GM18870 (cell line): ENCODE data around the gene FIBIN.
"Not testable (repeated sequence)": the region's sequence is repeated elsewhere in the genome, so short reads cannot be mapped to it uniquely, and the experiment has no call there.

Experiments used
- ATAC-seq: cut with Tn5 transposase; IDR thresholded peaks from one replicate; pipeline ENCODE4 v1.9.1; 2021; ENCODE audit warnings: moderate library complexity; ENCODE audit not compliant: unreplicated experiment

FIBIN gene

DNA sequence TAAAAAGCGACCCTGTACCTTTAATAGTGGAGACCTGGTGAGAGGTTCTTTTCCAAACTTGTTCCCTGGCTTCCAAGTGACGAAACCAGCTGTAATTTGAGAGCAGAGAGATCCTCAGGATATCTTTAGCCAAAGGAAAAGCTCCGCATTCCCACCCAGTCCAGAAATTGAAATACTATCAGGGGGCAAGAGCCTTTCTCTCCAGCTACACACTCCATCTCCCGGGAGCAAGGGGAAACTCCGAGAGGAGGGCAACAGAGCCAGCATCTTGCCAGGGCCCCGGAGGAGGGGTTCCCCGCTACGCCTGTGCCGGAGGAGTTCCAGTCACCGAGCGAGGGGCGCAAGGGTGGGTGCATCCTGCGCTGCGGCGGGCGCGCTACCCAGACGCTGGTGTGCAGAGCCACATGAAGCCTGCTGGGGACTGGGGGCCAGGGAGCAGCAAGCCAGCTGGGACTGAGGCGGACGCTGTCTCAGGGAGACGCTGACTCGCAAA is at the start of gene FIBIN:
FIBIN (plus strand) TSS at position 148 of the 493 bp plus-strand sequence. CDS start 415 bp downstream, outside the sequence.
- no peak for ATAC-seq

DNA sequence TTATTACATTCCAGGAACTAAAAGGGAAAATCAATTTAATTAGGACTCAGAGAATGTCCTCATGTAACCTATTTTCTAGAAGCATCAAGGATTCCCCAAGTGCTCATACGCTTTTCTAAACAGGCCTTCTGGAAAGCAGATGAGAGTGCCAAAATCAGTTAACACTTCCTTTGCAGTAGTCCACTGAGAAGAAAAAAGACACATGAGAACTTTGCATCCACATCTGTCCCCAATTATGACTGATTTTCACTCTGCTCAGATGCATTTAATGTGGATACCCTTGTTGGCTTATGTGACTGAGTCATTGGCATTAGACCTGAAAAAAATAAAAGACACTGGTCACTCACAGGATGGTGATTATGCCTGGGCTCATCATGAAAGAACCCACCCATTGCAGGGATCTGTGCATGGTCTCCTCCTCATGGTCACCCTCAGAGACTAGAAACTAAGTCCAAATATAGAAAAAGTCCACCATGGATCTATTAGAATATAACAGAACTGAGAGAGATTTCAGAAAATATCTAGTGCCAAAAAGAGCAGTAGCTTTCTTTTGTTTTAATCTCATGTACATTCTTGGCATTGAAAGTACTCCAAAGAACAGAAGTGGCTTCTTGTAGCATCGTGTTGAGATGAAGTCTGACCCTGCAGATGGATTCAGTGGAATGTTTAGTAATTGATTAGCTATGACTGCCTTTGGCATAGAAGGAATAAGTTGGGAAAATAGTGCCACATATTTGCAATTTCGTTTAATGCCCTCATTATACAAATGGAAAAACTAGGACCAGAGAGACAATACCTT is 48.8 kb upstream of the FIBIN start:
- ATAC-seq: no peak

DNA sequence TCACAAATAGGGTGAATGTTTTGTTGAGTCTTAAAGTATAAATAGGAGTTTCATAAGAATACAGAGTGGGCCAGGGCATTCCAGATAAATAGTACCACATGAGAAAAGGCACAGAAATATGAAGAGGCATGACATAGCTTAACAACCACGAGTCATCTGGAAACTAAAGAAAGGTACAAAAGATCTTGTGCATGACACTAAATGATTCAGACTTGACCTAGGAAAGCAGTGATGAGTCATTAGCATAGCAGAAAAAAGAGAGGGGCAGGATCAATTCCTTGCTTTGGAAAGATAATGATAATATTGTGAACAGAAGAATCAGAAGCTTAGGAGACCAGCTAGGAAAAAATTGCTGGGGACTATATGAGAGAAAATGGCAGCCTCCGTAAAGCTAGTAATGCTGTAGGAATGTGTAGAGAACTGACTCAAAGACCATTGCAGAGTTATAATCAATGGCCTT is 47.6 kb upstream of the FIBIN start:
- no peak for ATAC-seq

DNA sequence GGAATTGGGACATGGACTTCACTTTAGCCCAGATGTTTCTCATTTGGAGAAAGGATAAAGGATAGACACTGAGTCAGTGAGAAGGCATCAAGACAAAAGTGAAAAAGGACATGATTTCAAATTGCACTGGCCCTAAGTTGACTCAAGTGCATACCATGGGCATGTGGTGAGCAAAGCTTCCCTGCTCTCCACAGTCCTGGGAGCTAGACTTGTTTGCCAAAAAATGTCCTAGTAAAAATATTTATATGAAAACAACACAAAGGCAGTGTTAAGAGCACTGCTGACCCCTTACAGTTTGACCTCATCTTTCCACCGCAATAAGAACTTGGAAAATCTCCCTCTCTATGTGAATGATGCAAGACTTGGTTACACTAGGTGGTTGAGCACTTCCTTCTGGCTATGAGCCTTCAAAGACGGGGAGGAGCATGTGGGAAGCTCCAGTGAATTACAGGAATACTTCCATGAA is 46.5 kb upstream of the FIBIN start:
- ATAC-seq: no peak

DNA sequence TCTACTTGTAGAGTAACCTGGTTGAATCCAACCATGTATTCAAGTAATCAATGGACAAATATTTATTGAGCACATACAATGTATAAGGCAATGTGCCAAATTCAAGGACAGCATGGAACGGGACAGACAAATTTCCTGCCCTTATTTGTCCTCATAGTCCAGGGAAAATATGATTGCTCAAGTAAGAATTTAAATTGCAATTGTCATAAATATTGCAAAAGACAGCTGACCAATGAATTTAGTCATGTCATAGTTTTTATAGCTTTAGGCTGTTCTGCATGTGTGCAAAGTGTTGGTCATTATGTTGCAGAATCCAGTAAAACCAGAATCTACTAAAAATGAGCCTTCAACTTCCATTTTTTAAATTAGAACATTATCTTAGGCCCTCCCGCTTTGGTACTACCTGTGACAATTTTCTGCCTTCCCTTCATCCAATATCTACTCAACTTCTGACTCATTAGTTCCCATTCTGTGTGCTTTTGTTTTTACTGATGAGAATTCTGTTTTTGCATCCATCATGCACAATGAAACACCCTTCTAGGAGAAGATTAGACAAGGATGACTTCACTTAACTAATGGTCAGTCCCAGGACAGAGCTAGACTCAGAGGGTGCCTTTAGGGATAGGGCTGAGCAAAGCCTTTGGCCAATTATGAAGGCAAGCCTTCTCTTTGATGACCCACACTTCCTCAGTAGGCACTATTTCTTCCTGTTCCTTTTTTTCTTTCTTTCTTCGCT is 45.8 kb upstream of the FIBIN start:
- no peak for ATAC-seq

DNA sequence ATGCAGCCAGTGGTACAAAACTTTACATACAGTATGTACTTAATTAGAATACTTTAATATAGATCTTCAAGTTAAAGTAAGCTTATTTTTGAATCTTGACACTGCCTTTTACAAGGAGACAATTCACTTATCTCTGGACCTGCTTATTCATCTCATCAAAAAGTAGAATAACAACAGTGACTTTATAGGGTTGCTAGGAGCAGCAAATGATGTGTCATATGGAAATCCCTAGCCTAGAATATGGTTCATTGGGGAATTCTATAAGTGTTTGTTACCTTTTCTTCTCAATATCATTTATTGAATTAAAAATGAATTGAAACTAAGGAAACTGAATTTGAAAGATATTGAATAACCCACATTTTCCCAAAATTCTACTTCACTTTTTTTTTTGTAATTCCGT is 45.0 kb upstream of the FIBIN start:
- ATAC-seq: no peak

DNA sequence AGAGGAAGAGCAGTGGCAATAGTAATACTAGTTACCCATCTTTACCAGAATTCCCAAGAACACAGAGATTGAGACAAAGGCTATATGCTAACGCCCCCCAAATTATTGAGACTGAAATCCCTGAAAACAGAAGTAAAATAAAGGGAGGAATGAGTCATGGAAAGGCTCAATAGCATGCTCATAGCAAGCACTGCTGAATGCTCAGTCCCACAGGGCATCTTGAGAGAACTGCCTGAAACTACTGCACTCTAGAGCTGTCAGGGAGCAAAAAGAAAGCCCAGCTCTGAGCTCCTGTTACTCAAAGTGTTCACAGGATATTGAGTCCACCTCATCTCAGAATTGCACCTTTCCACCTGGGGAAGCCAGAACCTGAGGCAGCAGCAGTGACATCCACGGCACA is 44.1 kb upstream of the FIBIN start:
- ATAC-seq: no peak

DNA sequence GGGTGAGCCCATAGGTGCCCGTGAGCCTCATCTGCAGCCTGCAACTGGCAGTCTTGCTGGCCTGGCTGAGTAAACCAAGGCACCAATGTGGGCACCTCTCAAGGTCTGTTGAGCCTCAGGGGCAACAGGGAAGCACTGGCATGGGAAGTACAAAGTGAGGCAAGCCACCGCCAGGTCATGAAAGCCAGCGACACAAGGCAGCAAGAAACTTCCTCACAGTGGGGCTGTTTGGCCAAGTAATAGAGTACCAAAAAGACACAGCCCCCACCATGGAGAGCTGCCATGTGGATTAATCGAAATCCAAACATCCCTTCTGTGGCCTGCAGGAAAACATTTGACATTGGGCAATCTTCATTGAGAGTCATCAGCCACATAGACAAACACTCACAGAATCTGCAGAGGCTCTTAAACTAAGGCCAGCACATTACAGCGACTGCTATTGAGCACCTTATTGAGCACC is 43.6 kb upstream of the FIBIN start:
- no peak for ATAC-seq

DNA sequence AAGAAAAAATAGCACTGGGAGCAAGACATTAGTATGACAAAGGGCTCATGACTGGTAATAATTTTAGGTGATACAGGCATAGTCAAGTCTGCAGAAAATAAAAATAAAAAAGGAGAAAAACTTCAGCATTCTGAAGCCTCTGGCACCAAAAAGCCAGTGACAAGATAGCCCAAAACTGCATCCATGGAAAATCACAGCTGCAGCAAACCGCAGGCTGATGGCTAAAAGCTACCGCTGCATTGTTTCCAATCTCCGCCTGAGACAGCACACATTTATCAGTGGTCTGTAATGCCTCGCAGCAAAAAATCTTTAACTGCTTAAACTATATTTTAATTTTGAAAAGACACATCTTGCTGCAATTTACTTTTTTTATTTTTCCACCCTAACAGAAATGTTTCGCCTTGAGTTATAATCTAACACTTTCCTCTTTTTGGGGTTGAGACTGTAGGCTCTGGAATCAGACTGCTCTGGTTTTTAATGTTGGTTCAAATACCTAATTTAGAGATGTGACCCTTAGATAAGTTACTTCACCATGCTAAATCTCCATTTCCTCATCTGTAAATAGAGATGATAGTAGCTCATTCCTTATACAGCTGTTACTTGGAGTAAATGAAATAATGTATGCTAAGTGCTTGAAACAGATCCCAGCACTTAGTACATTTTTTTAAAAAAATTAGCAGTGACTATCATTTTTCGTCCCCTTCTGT is 42.0 kb upstream of the FIBIN start:
- ATAC-seq: no peak

DNA sequence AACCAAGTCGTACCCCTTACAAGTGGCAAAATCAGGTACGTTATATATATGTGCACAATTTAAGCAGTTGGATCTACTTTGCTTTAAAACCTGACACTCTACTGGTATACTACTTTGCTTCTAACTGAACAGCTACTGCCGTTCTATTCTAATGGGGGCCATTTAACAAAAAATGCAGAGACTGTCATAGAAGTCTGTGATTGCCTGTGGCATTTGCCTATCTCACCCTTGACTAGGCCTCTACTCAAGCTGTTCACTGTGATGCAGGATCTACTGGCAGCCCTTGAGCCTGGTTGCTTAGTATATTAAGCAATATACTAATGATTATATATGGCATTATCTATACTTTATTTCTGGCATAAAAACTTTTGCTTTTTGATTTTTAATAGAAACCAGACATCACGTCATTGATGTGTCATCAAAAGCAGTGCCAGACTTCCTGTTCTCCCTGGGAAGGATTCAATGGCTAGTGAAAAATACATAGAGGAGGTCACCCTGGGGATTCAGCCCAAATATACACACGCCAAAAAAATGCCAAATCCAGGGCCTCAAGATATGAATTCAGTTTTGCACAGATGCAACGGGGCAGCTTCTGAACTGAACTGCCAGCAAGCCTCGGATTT is 40.0 kb upstream of the FIBIN start:
- ATAC-seq: no peak

DNA sequence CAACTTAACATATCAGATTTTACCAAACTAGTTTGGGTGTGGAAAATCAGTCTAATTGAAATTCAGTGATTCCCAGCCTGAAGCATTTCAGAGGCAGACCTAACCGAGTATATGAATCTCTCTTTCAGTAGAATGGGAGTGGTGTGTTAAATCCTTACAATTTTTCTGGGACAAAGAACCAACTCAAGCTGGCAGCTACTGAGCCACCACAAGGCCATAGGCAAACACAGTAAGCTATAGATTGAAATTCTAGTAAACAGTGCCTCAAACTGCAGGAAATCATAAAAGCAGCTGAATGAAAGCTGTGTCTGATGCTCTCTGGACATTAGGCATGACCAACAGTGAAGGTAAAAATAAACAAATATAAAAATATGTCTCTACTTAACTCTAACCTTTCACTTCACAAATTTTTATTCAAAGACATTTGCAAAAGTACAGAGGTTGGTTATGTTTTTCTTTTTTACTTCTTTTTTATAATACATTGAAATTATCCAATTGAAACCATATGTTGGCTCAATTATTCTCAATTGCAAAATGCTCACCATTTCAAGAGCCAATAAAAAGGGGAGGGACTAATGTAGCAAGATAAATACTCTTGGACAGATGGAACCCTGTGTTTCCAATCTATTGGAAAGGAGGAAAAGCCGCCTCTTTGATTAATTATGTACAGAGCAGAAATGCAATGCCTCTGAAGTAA is 35.8 kb upstream of the FIBIN start:
- ATAC-seq: no peak

DNA sequence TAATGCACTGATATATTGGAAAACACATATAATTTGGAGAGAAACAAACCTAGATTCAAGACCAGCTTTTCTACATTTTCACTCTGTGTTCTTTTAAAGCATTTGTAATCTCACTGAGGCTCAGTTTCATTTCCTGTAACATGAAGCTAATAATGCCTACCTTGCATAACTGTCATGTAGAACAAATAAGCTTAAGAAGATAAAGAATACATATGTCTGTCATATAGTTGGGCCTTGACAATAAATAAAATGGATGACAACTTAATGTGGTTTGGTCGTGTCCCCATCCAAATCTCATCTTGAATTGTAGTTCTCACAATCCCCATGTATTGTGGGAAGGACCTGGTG is 35.2 kb upstream of the FIBIN start:
- ATAC-seq: no peak

DNA sequence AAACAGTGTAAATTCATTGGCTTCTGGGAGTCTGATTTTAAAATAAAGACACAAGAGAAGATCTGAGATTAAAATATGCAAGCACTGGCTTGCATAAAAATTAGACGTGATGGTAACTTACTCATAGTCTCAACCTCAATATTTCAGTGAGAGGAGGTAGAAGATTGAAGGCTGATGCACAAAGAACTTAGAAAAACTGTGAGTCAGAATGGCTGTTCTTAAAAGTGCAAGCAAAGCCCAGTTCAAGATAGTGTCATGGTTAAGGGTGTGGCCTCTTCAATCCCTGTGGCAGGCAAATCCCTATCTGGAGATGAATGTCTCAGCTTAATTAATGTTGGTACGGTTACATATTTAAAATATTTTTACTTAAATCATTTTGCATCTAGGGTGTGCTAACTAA is 33.6 kb upstream of the FIBIN start:
- no peak for ATAC-seq

DNA sequence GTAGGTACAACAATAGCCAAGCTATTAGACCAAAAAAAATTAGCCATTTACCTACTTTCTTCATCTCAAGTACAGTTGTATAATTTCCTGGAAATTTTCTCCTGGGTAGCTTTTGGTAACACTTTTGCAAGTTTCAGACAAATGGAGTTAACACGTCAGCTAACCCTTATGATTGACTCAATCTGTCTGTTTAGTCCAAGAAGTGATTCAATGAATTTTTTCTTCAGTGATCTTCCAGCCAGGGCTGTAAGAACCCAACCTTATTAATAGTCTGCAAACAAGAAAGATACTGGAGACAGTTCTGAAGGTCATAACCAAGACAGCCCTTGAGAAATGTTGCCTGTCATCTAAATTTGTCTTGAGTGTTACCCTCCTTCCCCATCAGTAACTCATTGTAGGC is 30.1 kb upstream of the FIBIN start:
- no peak for ATAC-seq

DNA sequence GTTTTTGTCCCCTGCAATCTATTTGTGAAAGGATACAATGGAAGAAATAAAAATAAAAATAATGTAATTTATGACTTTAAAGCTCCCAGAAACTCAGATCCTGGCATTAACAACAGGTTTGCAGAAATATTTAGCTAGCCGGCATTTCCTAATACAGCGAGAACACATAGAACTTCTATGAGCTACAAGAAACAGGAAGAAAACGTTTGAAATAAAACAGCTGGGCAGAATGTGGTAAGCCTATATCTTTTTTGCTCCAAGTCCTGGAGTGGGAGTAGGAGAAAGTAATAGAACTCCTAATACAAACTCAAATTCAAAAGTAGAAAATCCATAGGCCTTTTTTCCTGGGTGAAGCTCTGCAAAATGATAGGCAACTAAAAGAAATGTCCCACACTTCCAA is 29.6 kb upstream of the FIBIN start:
- no peak for ATAC-seq

DNA sequence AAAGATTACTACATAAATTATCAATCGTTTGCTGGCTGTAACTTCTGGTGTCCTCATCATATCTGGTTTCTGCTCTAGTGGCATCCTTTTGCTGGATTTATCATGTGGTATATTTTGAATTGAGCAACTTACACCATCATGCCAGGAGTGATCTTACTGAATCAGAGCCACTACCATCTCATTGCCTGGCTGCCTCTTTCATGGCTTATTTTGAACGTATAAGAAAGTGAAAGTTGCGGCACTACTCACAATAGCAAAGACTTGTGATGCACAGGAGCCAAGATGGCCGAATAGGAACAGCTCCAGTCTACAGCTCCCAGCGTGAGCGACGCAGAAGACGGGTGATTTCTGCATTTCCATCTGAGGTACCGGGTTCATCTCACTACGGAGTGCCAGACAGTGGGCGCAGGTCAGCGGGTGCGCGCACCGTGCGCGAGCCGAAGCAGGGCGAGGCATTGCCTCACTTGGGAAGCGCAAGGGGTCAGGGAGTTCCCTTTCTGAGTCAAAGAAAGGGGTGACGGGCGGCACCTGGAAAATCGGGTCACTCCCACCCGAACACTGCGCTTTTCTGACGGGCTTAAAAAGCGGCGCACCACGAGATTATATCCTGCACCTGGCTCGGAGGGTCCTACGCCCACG is 28.9 kb upstream of the FIBIN start:
- not testable (repeated sequence) for ATAC-seq

DNA sequence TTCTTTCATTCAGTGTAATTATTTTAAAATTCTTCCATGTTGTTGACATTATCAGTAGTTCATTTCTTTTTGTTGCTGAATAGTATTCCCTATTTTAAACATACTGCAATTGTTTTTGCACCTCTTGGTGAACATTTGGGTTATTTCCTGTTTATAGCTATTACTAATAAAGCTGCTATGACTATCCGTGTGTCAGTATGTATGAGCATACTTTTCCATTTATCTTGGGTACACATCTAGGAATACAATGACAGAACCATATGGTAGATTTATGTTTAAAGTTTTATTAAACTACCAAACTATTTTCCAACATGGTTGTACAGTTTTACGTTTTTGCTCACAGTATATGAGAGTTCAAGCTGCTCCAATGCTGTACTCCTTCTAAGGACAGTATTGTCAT is 22.0 kb upstream of the FIBIN start:
- ATAC-seq: no peak

DNA sequence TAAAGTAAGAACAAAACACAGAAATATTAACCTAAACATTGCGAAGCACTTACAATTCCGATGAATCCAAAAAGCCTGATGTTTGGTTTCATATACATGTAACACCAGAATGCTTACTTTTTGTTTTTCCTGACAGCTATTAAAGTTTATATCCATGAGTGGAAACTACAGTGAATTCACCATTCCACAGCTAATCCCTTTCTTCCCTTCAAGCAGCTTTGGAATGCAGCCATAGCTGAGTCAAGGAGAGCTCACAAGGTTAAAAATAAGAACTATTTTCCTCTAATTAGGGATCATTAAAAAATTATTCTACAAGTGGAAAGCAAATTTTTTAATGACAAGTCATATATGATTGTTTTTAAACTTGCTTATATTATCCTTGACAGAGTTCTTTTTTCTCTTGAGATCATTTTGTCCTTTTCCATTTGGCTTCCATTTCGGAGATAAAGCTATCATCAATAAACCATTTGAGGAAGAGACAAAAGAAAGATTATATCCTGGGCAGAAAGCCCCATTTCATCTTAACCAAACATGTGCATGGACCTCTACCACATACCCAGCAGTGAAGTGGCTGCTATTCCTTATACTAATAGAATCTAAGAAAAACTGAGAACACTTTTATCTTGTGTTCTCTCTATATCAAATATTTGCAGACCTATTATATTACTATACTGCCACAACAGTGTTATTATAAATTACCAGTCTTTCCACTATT is 19.7 kb upstream of the FIBIN start:
- ATAC-seq: no peak

DNA sequence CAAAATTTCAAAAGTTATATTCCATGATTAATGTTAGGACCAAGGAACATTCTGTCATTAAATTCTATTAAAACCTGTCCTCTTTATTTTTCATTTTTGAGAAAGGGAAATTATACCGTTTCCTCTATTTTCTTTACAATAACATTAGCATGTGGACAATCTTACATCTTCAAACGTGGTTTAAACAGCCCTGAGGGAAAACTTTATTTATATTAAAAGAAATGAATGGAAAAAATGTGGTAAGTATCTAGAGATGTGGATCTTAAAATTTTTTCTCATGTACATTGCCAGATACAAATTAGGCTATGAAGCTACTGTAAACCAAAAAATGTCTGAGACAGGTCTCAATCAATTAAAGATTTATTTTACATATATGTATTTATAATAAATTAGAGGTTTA is 18.9 kb upstream of the FIBIN start:
- no peak for ATAC-seq
